Naive thymus-derived CD4-positive, alpha-beta T cell (primary cell): Measurements from ENCODE around the gene ARHGAP25. TPM values are rescaled to one million over a fixed set of nuclear protein-coding genes. Genes with fewer than 3 reads are reported as not detected.

Experiments
- ATAC-seq: fragments of 150-1000 bp; cut with Tn5 transposase; 2 replicates; pipeline ENCODE4 v1.10.0; 2021; ENCODE audit warnings: mild to moderate bottlenecking, moderate library complexity
- CTCF ChIA-PET: fragments of 350-600 bp; sonication (Branson Sonifier 250); formaldehyde crosslinking; loops from one replicate; lab custom pipeline; 2021; ENCODE audit warnings: antibody characterized with exemption; lab: Charles Lee
- POLR2A ChIA-PET: fragments of 350-600 bp; sonication (Branson Sonifier 250); formaldehyde crosslinking; loops from one replicate; lab custom pipeline; 2021; ENCODE audit warnings: antibody characterized with exemption, inconsistent platforms; lab: Charles Lee
- DNase-seq, 9 donors: peaks; one replicate each; pipeline versions ENCODE4 v3.0.0 to v3.0.0-alpha.2; 2020 to 2022; ENCODE audit warnings: mixed read lengths in 1 of 9
- H3K27ac ChIP-seq: one replicate; pipeline ENCODE4 v1.7.0; 2013; ENCODE audit warnings: mild to moderate bottlenecking, low read depth, low read length, moderate library complexity
- H3K27me3 ChIP-seq, 2 donors: one replicate each; pipeline ENCODE4 v1.7.0; 2013; ENCODE audit warnings: low read length in 2 of 2, mild to moderate bottlenecking in 2 of 2, moderate library complexity in 2 of 2; ENCODE audit not compliant: control insufficient read depth in 2 of 2, insufficient read depth in 2 of 2
- H3K36me3 ChIP-seq, 3 experiments: 1 replicate in 2 of 3; 2 replicates in 1 of 3; pipeline ENCODE4 v1.7.0; 2013; ENCODE audit warnings: low read length in 3 of 3, mild to moderate bottlenecking in 3 of 3, moderate library complexity in 1 of 3; ENCODE audit not compliant: insufficient read depth in 3 of 3, control insufficient read depth in 2 of 3
- H3K4me1 ChIP-seq, 2 donors: one replicate each; pipeline ENCODE4 v1.7.0; 2013; ENCODE audit warnings: low read length in 2 of 2, mild to moderate bottlenecking in 2 of 2, moderate library complexity in 1 of 2; ENCODE audit not compliant: control insufficient read depth in 2 of 2, insufficient read depth in 2 of 2
- H3K4me3 ChIP-seq: 2 replicates; pipeline ENCODE4 v1.7.0; 2013; ENCODE audit warnings: mild to moderate bottlenecking, low read length
- H3K9me3 ChIP-seq, 3 experiments: 1 replicate in 2 of 3; 2 replicates in 1 of 3; pipeline ENCODE4 v1.7.0; 2013; ENCODE audit warnings: low read length in 3 of 3; ENCODE audit not compliant: control insufficient read depth in 2 of 3
- H3K27ac Mint-ChIP-seq, 9 donors: one replicate each; pipeline ENCODE4 v1.8.0; 2020 to 2022; ENCODE audit warnings: mixed read lengths in 9 of 9, mild to moderate bottlenecking in 8 of 9, moderate library complexity in 5 of 9, inconsistent platforms in 2 of 9
- H3K27me3 Mint-ChIP-seq, 5 donors: one replicate each; pipeline ENCODE4 v1.8.0; 2021 to 2022; ENCODE audit warnings: mixed read lengths in 5 of 5, mild to moderate bottlenecking in 1 of 5
- H3K36me3 Mint-ChIP-seq, 5 donors: one replicate each; pipeline ENCODE4 v1.8.0; 2020 to 2022; ENCODE audit warnings: mixed read lengths in 5 of 5, mild to moderate bottlenecking in 3 of 5, inconsistent platforms in 1 of 5
- H3K4me1 Mint-ChIP-seq, 7 donors: one replicate each; pipeline ENCODE4 v1.8.0; 2020 to 2022; ENCODE audit warnings: mixed read lengths in 7 of 7, mild to moderate bottlenecking in 3 of 7, inconsistent platforms in 1 of 7
- H3K4me3 Mint-ChIP-seq, 10 donors: one replicate each; pipeline ENCODE4 v1.8.0; 2020 to 2022; ENCODE audit warnings: mild to moderate bottlenecking in 10 of 10, mixed read lengths in 10 of 10, moderate library complexity in 6 of 10, inconsistent platforms in 2 of 10
- H3K9me3 Mint-ChIP-seq, 11 donors: one replicate each; pipeline ENCODE4 v1.8.0; 2020 to 2022; ENCODE audit warnings: mixed read lengths in 11 of 11, mild to moderate bottlenecking in 4 of 11, inconsistent platforms in 1 of 11, moderate library complexity in 1 of 11
- intact Hi-C, 2 donors: fragments of 100-400 bp; cut with micrococcal nuclease; formaldehyde crosslinking; loops; one replicate each; pipeline ENCODE4 v1.15.1; 2023
- polyA plus RNA-seq, 2 donors: library from polyadenylated mRNA; unstranded; fragments of 300-500 nt; fragmentation: Illumina TruSeq; gene quantifications; one replicate each; pipeline ENCODE4 v1.2.3, GENCODE V29; 2021
- total RNA-seq, 6 experiments: library from RNA in 5 of 6; stranded (reverse) in 5 of 6; gene quantifications; 1 replicate in 5 of 6; 2 replicates in 1 of 6; pipeline ENCODE4 v1.2.3 and lab custom pipeline; 2021 to 2026

Gene ARHGAP25
- total and polyA plus RNA-seq, 7 experiments from 2014 or later = 63.3 to 139 (median 116) TPM

GRCh38 chr2:68812251-68812650, 77.6 kb downstream of the ARHGAP25 start:
- H3K4me1 Mint-ChIP-seq = peaks cover 22 to 59% (median 55%) of the 10 kb centered on the region in 7 donors
- POLR2A ChIA-PET = no interaction called here

GRCh38 chr2:68813596-68813995, 79.0 kb downstream of the ARHGAP25 start:
- H3K27ac Mint-ChIP-seq = peak overlapping the region in 8 of 9 donors; percentile 4 to 86 (median 54)
- peaks cover 11 to 55% (median 46%) of the 10 kb centered on the region in 7 donors for H3K4me1 Mint-ChIP-seq
- H3K36me3 ChIP-seq = peaks cover 43 to 88% (median 59%) of the 10 kb centered on the region in 3 experiments
- H3K4me1 ChIP-seq = peaks cover 8 to 12% of the 10 kb centered on the region in 2 donors
- ATAC-seq (no peak), DNase-seq (no peak)
- H3K4me3 ChIP-seq = no peak overlapping the region
- no peaks in the 10 kb centered on the region for H3K27me3 ChIP-seq
- intact Hi-C loops = no loop called here
- no peak overlapping the region for H3K4me3 Mint-ChIP-seq
- POLR2A ChIA-PET = interaction anchor here (0.6 kb wide), 1 partner anchor 332 kb away, joined by 3 read pairs; no protein-coding TSS in a partner anchor
- H3K36me3 Mint-ChIP-seq = peaks cover 21 to 66% (median 47%) of the 10 kb centered on the region in 5 donors
- CTCF ChIA-PET = interaction anchor here (1.1 kb wide), 1 partner anchor 62 kb away, joined by 3 read pairs; no protein-coding TSS in a partner anchor
- H3K9me3 Mint-ChIP-seq = peaks cover 0 to 1% (median 0%) of the 10 kb centered on the region in 11 donors
- H3K27ac ChIP-seq = no peak overlapping the region
- H3K9me3 ChIP-seq = no peaks in the 10 kb centered on the region
- H3K27me3 Mint-ChIP-seq = no peaks in the 10 kb centered on the region

More at GRCh38 chr2:68812251-68812650, 77.6 kb downstream of the ARHGAP25 start:
- Histone ChIP-seq H3K4me3 (no peak overlapping the region), H3K27me3 (no peaks in the 10 kb centered on the region), H3K9me3 (no peaks in the 10 kb centered on the region), H3K27ac (no peak overlapping the region), H3K36me3 (peaks cover 45 to 88% (median 60%) of the 10 kb centered on the region in 3 experiments), H3K4me1 (peaks cover 16 to 24% of the 10 kb centered on the region in 2 donors)
- ATAC-seq (no peak), DNase-seq (no peak)
- H3K4me3 Mint-ChIP-seq = no peak overlapping the region
- H3K27ac Mint-ChIP-seq = peak overlapping the region in 8 of 9 donors; percentile 65 to 91 (median 76)
- peaks cover 0 to 1% (median 0%) of the 10 kb centered on the region in 11 donors for H3K9me3 Mint-ChIP-seq
- no peaks in the 10 kb centered on the region for H3K27me3 Mint-ChIP-seq
- CTCF ChIA-PET = interaction anchor here (1.0 kb wide), 1 partner anchor 113 kb away, joined by 3 read pairs; no protein-coding TSS in a partner anchor
- intact Hi-C loops = no loop called here
- peaks cover 19 to 70% (median 49%) of the 10 kb centered on the region in 5 donors for H3K36me3 Mint-ChIP-seq

GRCh38 chr2:68817306-68817705, 82.7 kb downstream of the ARHGAP25 start:
- H3K36me3 ChIP-seq = peaks cover 40 to 93% (median 65%) of the 10 kb centered on the region in 3 experiments
- peaks cover 0 to 1% (median 0%) of the 10 kb centered on the region in 11 donors for H3K9me3 Mint-ChIP-seq
- H3K27ac Mint-ChIP-seq = peak overlapping the region; percentile 61 to 93 (median 76)
- ChIA-PET POLR2A (interaction anchor here (1.0 to 2.5 kb wide), 5 partner anchors 11 to 60 kb away, joined by 3 to 7 read pairs (median 3); no protein-coding TSS in a partner anchor), CTCF (interaction anchor here (1.1 kb wide), 1 partner anchor 91 kb away, joined by 3 read pairs; no protein-coding TSS in a partner anchor)
- intact Hi-C loops = no loop called here
- DNase-seq (no peak), ATAC-seq (no peak)
- H3K4me1 Mint-ChIP-seq = peaks cover 0 to 26% (median 14%) of the 10 kb centered on the region in 7 donors
- H3K4me3 Mint-ChIP-seq = no peak overlapping the region
- H3K4me1 ChIP-seq = no peaks in the 10 kb centered on the region
- no peaks in the 10 kb centered on the region for H3K27me3 ChIP-seq
- peaks cover 19 to 61% (median 35%) of the 10 kb centered on the region in 5 donors for H3K36me3 Mint-ChIP-seq
- H3K27ac ChIP-seq = peak overlapping the region; percentile 28
- H3K27me3 Mint-ChIP-seq = no peaks in the 10 kb centered on the region
- no peaks in the 10 kb centered on the region for H3K9me3 ChIP-seq
- no peak overlapping the region for H3K4me3 ChIP-seq

GRCh38 chr2:68819556-68819955, 84.9 kb downstream of the ARHGAP25 start:
- intact Hi-C loops = no loop called here
- ChIA-PET POLR2A (interaction anchor here (0.7 to 1.2 kb wide), 6 partner anchors 10 to 431 kb away, joined by 3 to 4 read pairs (median 3); no protein-coding TSS in a partner anchor), CTCF (interaction anchor here (1.5 to 2.3 kb wide), 3 partner anchors 17 to 68 kb away, joined by 4 to 6 read pairs (median 5); no protein-coding TSS in a partner anchor)
- H3K4me1 Mint-ChIP-seq = peaks cover 7 to 27% (median 17%) of the 10 kb centered on the region in 7 donors
- no peak overlapping the region for H3K4me3 ChIP-seq
- no peaks in the 10 kb centered on the region for H3K27me3 ChIP-seq
- no peak for DNase-seq
- no peaks in the 10 kb centered on the region for H3K4me1 ChIP-seq
- ATAC-seq = no peak
- H3K27ac ChIP-seq = peak overlapping the region; percentile 49
- H3K9me3 Mint-ChIP-seq = peaks cover 0 to 1% (median 0%) of the 10 kb centered on the region in 11 donors
- H3K27ac Mint-ChIP-seq = peak overlapping the region in 6 of 9 donors; percentile 66 to 93 (median 78)
- H3K4me3 Mint-ChIP-seq = no peak overlapping the region
- H3K9me3 ChIP-seq = no peaks in the 10 kb centered on the region
- H3K36me3 Mint-ChIP-seq = peaks cover 8 to 66% (median 41%) of the 10 kb centered on the region in 5 donors
- H3K36me3 ChIP-seq = peaks cover 35 to 95% (median 71%) of the 10 kb centered on the region in 3 experiments
- no peaks in the 10 kb centered on the region for H3K27me3 Mint-ChIP-seq

- H3K4me3 Mint-ChIP-seq = no peak overlapping the region
- intact Hi-C loops = no loop called here
- H3K27me3 ChIP-seq = no peaks in the 10 kb centered on the region
- H3K27ac Mint-ChIP-seq = peak overlapping the region in 8 of 9 donors; percentile 25 to 93 (median 62)
- H3K36me3 ChIP-seq = peaks cover 35 to 94% (median 68%) of the 10 kb centered on the region in 3 experiments
- H3K9me3 Mint-ChIP-seq = peaks cover 0 to 1% (median 0%) of the 10 kb centered on the region in 11 donors
- POLR2A ChIA-PET = interaction anchor here (0.8 kb wide), 1 partner anchor 70 kb away, joined by 3 read pairs; no protein-coding TSS in a partner anchor
- no peaks in the 10 kb centered on the region for H3K9me3 ChIP-seq
- H3K27me3 Mint-ChIP-seq = no peaks in the 10 kb centered on the region
- H3K27ac ChIP-seq = no peak overlapping the region
- peaks cover 8 to 76% (median 48%) of the 10 kb centered on the region in 5 donors for H3K36me3 Mint-ChIP-seq
- no peak overlapping the region for H3K4me3 ChIP-seq
- CTCF ChIA-PET = interaction anchor here (0.7 kb wide), 1 partner anchor 26 kb away, joined by 4 read pairs; no protein-coding TSS in a partner anchor
- no peak for DNase-seq
- peaks cover 15 to 40% (median 27%) of the 10 kb centered on the region in 7 donors for H3K4me1 Mint-ChIP-seq
- ATAC-seq = no peak
- H3K4me1 ChIP-seq = no peaks in the 10 kb centered on the region
Observed at GRCh38 chr2:68822207-68822872, 87.7 kb downstream of the ARHGAP25 start.

GRCh38 chr2:68824831-68825230, 90.2 kb downstream of the ARHGAP25 start:
- ChIA-PET POLR2A (interaction anchor here (0.7 to 1.3 kb wide), 3 partner anchors 37 to 87 kb away, joined by 3 to 4 read pairs (median 3); no protein-coding TSS in a partner anchor), CTCF (interaction anchor here (1.1 kb wide), 1 partner anchor 14 kb away, joined by 6 read pairs; no protein-coding TSS in a partner anchor)
- no peak overlapping the region for H3K4me3 Mint-ChIP-seq
- H3K27ac Mint-ChIP-seq = peak overlapping the region; percentile 34 to 93 (median 83)
- H3K4me1 Mint-ChIP-seq = peaks cover 38 to 58% (median 44%) of the 10 kb centered on the region in 7 donors
- H3K9me3 ChIP-seq = no peaks in the 10 kb centered on the region
- H3K27me3 ChIP-seq = no peaks in the 10 kb centered on the region
- intact Hi-C loops = loop anchor here in 1 of 2 donors (5.0 kb wide), 1 partner anchor 358 kb away; the partner anchor contains the start of genes APLF and FBXO48
- peaks cover 20 to 69% (median 47%) of the 10 kb centered on the region in 3 experiments for H3K36me3 ChIP-seq
- H3K27me3 Mint-ChIP-seq = no peaks in the 10 kb centered on the region
- H3K9me3 Mint-ChIP-seq = peaks cover 0 to 4% (median 0%) of the 10 kb centered on the region in 11 donors
- H3K36me3 Mint-ChIP-seq = peaks cover 0 to 56% (median 44%) of the 10 kb centered on the region in 5 donors
- no peak for ATAC-seq
- H3K4me3 ChIP-seq = no peak overlapping the region
- H3K27ac ChIP-seq = no peak overlapping the region
- DNase-seq = no peak
- H3K4me1 ChIP-seq = peaks cover 15 to 19% of the 10 kb centered on the region in 2 donors
